Endodermal cell (in vitro differentiated cells): Measurements from ENCODE around the gene CSAD. TPM values are rescaled to one million over a fixed set of nuclear protein-coding genes. Genes with fewer than 3 reads are reported as not detected.
"Not testable (repeated sequence)": the region's sequence is repeated elsewhere in the genome, so short reads cannot be mapped to it uniquely, and the experiment has no call there.

Experiments
- DNase-seq: peaks from one replicate; pipeline ENCODE4 v3.0.0-alpha.2; 2017
- H3K27ac ChIP-seq: 2 replicates; pipeline ENCODE4 v1.5.1; 2013; ENCODE audit warnings: mild to moderate bottlenecking, low read depth, low read length, moderate library complexity
- H3K27me3 ChIP-seq: 2 replicates; pipeline ENCODE4 v1.6.1; 2013; ENCODE audit warnings: mild to moderate bottlenecking, low read length, moderate library complexity; ENCODE audit not compliant: insufficient read depth, control insufficient read depth, poor library complexity, severe bottlenecking
- H3K36me3 ChIP-seq: 2 replicates; pipeline ENCODE4 v1.7.0; 2013; ENCODE audit warnings: mild to moderate bottlenecking, low read length, moderate library complexity; ENCODE audit not compliant: control insufficient read depth, insufficient read depth
- H3K4me1 ChIP-seq: one replicate; pipeline ENCODE4 v1.7.0; 2013; ENCODE audit warnings: low read length; ENCODE audit not compliant: control insufficient read depth, insufficient read depth
- H3K4me3 ChIP-seq: 2 replicates; pipeline ENCODE4 v1.5.1; 2013; ENCODE audit warnings: mild to moderate bottlenecking, low read length, moderate library complexity
- H3K9ac ChIP-seq: 2 replicates; pipeline ENCODE4 v1.6.1; 2013; ENCODE audit warnings: mild to moderate bottlenecking, low read length, moderate library complexity; ENCODE audit not compliant: poor library complexity, severe bottlenecking; ENCODE audit errors: extremely low read depth
- H3K9me3 ChIP-seq: 2 replicates; pipeline ENCODE4 v1.6.1; 2013; ENCODE audit warnings: mild to moderate bottlenecking, low read length, moderate library complexity; ENCODE audit not compliant: control insufficient read depth
- H3K27ac Mint-ChIP-seq: 2 replicates; pipeline ENCODE4 v1.8.0; 2020; ENCODE audit warnings: mixed read lengths
- H3K27me3 Mint-ChIP-seq: 2 replicates; pipeline ENCODE4 v1.8.0; 2021; ENCODE audit warnings: mild to moderate bottlenecking, mixed read lengths; ENCODE audit not compliant: insufficient read depth
- H3K36me3 Mint-ChIP-seq: 2 replicates; pipeline ENCODE4 v1.8.0; 2020; ENCODE audit warnings: low read depth, mixed read lengths
- H3K4me1 Mint-ChIP-seq: 2 replicates; pipeline ENCODE4 v1.8.0; 2020; ENCODE audit warnings: mixed read lengths
- H3K4me3 Mint-ChIP-seq: 2 replicates; pipeline ENCODE4 v1.8.0; 2020; ENCODE audit warnings: mild to moderate bottlenecking, moderate library complexity, mixed read lengths
- H3K9me3 Mint-ChIP-seq: 2 replicates; pipeline ENCODE4 v1.8.0; 2020; ENCODE audit warnings: mild to moderate bottlenecking, mixed read lengths
- CTCF ChIP-seq: fragments of 200-600 bp; sonication (generic); conservative IDR thresholded peaks from 2 replicates; pipeline ENCODE4 v1.5.0; 2021; ENCODE audit warnings: antibody characterized with exemption, mild to moderate bottlenecking
- WGBS, 2 experiments: methylation state at CpG; one replicate each; pipeline versions ENCODE4 v1.1.5 to v1.1.7; 2013; ENCODE audit warnings: missing lambda C conversion rate in 2 of 2, mixed read lengths in 1 of 2; ENCODE audit not compliant: insufficient coverage in 1 of 2, insufficient read length in 1 of 2; 5-methylcytosine and 5-hydroxymethylcytosine counted together
- total RNA-seq, 2 donors: library from RNA; stranded (reverse); fragmentation: NEBNext Ultra II Directional in 1 of 2; extraction: Animal tissue kit (Norgen Biotek cat#: 25700) in 1 of 2; gene quantifications; 2 replicates in 1 of 2; 3 replicates in 1 of 2; pipeline ENCODE4 v1.2.1, GENCODE V29; 2021

CSAD gene
- total RNA-seq, 2 donors from 2014 or later, result 24.9 to 38.2 TPM

- Mint-ChIP-seq H3K9me3 (peaks cover 19% of the 10 kb centered on the region), H3K36me3 (peaks cover 2% of the 10 kb centered on the region), H3K4me1 (peaks cover 6% of the 10 kb centered on the region), H3K27me3 (peaks cover 12% of the 10 kb centered on the region), H3K4me3 (no peak overlapping the region), H3K27ac (peak overlapping the region; percentile 64)
- no peak for DNase-seq
- Histone ChIP-seq H3K27me3 (no peaks in the 10 kb centered on the region), H3K27ac (no peak overlapping the region), H3K9me3 (peaks cover 18% of the 10 kb centered on the region), H3K4me1 (no peaks in the 10 kb centered on the region), H3K4me3 (no peak overlapping the region), H3K36me3 (no peaks in the 10 kb centered on the region), H3K9ac (no peak overlapping the region)
- no peak for TF ChIP-seq CTCF
- WGBS, 2 experiments, result 92 to 94% methylated on average over 10 to 12 of the region's 12 CpGs
Observed at GRCh38 chr12:53113136-53113705, 67.5 kb downstream of the CSAD start.

- H3K4me3 ChIP-seq, H3K9ac ChIP-seq, H3K36me3 ChIP-seq, H3K36me3 Mint-ChIP-seq, H3K4me1 ChIP-seq, H3K27ac ChIP-seq, H3K27ac Mint-ChIP-seq, H3K4me3 Mint-ChIP-seq, H3K4me1 Mint-ChIP-seq, H3K27me3 ChIP-seq, H3K27me3 Mint-ChIP-seq, DNase-seq: not testable (repeated sequence)
- H3K9me3 Mint-ChIP-seq, result peaks cover 19% of the 10 kb centered on the region
- WGBS, 2 experiments, result 94 to 96% methylated on average over 4 to 7 of the region's 7 CpGs
- peaks cover 23% of the 10 kb centered on the region for H3K9me3 ChIP-seq
Observed at GRCh38 chr12:53112431-53112830, 68.3 kb downstream of the CSAD start.

Other genes starting within 250 kb of the CSAD start
- 1,000 to 10,000 TPM in 1 of 2 donors, 100 to 1,000 TPM in 1; 858 to 1,019 TPM for gene KRT18, start 231.8 kb downstream of the CSAD start, total RNA-seq
- 100 to 1,000 TPM; 596 to 655 TPM for gene EIF4B, start 174.5 kb downstream of the CSAD start, total RNA-seq
- 10 to 100 TPM; 10.2 to 12.6 TPM for gene TNS2, start 130.9 kb downstream of the CSAD start, total RNA-seq
- gene SPRYD3, start 101.5 kb downstream of the CSAD start, total RNA-seq, result 10 to 100 TPM; 13.0 to 18.4 TPM
- gene IGFBP6, start 83.3 kb downstream of the CSAD start, total RNA-seq, result 10 to 100 TPM; 21.7 to 48.4 TPM
- gene SOAT2, start 77.4 kb downstream of the CSAD start, total RNA-seq, result under 1 TPM; 0.46 to 0.71 TPM
- 10 to 100 TPM; 54.0 to 54.6 TPM for gene ZNF740, start 203 bp downstream of the CSAD start, total RNA-seq
- gene ITGB7, start 26.3 kb upstream of the CSAD start, total RNA-seq, result 1 to 10 TPM; 1.4 TPM
- gene RARG, start 51.3 kb upstream of the CSAD start, total RNA-seq, result 10 to 100 TPM; 19.5 to 26.8 TPM
- 10 to 100 TPM; 33.3 to 50.7 TPM for gene ESPL1, start 87.4 kb upstream of the CSAD start, total RNA-seq
- gene PFDN5, start 114.6 kb upstream of the CSAD start, total RNA-seq, result 100 to 1,000 TPM; 322 to 403 TPM
- 10 to 100 TPM; 55.3 to 74.2 TPM for gene MYG1, start 118.8 kb upstream of the CSAD start, total RNA-seq
- gene AAAS, start 140.7 kb upstream of the CSAD start, total RNA-seq, result 10 to 100 TPM; 69.4 to 82.4 TPM
- gene SP7, start 155.4 kb upstream of the CSAD start, total RNA-seq, result not detected
- gene SP1, start 199.3 kb upstream of the CSAD start, total RNA-seq, result 10 to 100 TPM; 91.2 to 99.5 TPM
- 10 to 100 TPM; 17.1 to 23.6 TPM for gene AMHR2, start 242.9 kb upstream of the CSAD start, total RNA-seq